ENCODE measurements around the gene MAP2K5.
"Not testable (repeated sequence)": the region's sequence is repeated elsewhere in the genome, so short reads cannot be mapped to it uniquely, and the experiment has no call there.

MAP2K5 gene

DNA sequence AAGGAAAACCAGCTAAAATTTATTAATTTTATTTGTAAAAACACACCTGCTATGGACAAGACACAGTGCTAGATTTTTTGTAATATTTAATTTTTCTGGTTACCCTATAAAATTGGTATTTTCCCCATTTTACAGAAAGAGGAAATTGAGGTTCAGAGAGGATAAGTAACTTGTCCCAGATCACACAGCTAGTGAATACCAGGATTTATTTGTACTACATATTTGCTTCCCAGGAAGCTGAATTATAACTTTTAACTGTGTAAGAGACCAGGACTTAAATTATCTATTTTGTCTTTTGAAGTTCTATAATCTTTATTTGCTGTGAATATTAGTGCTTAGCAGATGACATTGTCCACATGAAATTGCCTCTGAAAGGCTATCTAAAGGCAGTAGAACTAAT is 49.7 kb downstream of the MAP2K5 start:
- no peak for DNase-seq (ENCODE audit: low spot score)
- no peak for FAIRE-seq

DNA sequence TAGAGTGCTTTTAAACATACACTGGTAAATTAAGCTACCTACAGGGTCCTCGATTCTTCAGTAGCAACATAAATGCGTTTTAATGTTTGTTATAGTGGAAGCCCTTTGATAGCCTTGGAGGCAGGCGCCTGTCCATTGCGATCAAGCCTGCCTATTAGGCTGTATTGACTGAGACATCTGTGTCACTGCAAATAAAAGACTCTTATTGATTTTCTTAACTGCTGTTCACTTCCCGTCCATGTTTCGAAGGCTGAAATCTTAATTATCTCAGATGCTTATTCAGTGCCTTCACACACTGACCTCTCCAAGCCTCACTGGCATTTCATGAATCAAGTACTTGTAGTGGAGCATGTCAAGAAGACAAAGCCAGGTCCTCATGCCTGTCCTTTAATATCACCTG is 51.1 kb downstream of the MAP2K5 start:
- FAIRE-seq (no peak), DNase-seq (ENCODE audit: low spot score) (no peak)

DNA sequence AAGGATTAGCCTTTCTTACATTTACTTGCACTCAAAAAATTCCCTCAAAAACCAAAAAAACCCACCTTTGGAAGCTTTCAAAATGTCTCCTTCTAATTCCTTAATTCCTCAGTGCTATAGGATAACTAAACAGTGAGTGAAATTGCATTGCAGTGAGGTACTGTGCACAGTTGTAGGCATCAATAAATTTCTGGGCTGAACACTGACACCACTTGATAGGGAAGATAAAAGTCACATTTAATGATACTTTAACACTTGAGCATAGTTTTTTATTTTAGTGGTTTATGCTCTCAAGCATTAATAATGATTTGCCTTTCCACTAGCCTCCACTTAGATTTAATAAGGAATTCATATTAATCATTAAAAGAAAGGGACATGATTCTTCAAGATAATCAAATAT is 52.3 kb downstream of the MAP2K5 start:
- FAIRE-seq: no peak
- no peak for DNase-seq (ENCODE audit: low spot score)

DNA sequence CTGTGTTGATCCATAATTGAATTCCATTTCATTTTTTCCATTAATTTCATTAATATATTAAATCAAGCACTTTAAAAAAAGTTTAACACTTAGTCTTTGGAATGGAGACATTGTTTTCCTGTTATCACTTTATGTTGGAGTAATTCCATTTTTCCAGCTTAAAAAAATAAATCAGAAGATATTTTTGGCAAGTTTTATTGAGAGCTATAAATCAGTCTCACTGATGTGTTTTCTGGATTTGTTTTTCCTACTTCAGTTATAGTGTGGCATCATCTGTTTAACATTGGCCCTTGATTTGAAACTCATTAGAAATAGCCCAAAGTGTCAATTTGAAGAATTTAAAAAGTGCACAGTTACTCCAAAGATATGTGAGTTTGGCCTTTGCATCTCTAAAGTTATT is 53.1 kb downstream of the MAP2K5 start:
- FAIRE-seq: no peak

GRCh38 chr15:67601073-67601472 is 58.6 kb downstream of the MAP2K5 start:
- FAIRE-seq (no peak), DNase-seq (ENCODE audit: low spot score) (no peak)

More for the DNA sequence above, 53.1 kb downstream of the MAP2K5 start:
- DNase-seq (ENCODE audit: low spot score): no peak

- DNase-seq (ENCODE audit: low spot score) (no peak), FAIRE-seq (no peak)
Measured at GRCh38 chr15:67603063-67603462, 60.6 kb downstream of the MAP2K5 start.

DNA sequence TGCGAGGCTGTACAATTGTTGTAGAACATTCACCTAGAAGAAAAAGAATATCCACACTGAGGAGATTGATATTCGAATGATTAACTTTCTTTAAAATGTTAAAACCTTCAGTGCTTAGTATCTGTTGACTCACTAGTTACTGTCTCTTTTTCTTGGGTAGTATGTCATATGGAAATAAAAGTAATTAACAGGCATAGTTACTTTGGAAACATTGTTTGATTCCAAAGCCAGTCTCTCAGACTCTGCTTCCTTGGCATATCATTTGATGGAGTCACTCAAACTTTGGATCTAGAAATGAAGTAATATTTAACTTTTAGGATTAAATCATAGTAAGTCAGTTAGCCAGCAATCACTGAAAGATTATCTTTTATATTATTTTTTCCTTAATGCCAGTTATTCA is 63.4 kb downstream of the MAP2K5 start:
- DNase-seq (ENCODE audit: low spot score): peak; percentile 22
- no peak for FAIRE-seq

GRCh38 chr15:67606742-67607141 is 64.2 kb downstream of the MAP2K5 start:
- no peak for DNase-seq (ENCODE audit: low spot score)
- no peak for FAIRE-seq

DNA sequence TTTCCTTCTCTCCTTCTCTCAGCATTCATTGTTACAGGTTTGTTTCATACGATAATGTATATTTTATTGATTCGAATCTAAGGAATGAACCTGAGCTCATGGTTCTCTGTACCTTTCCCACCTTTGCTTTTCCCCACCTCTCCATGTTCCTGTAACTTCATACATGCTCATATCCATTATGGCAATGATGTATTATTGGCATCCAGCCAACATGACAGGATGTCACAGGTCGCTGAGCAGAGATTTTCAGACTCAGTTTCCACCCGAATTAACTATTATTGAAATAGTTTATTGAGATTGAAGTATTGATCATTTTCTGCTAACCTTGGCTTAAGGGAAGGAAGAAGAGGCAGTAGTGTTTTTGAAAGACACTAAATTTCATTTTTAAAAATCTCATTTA is 64.8 kb downstream of the MAP2K5 start:
- FAIRE-seq (no peak), DNase-seq (ENCODE audit: low spot score) (no peak)

DNA sequence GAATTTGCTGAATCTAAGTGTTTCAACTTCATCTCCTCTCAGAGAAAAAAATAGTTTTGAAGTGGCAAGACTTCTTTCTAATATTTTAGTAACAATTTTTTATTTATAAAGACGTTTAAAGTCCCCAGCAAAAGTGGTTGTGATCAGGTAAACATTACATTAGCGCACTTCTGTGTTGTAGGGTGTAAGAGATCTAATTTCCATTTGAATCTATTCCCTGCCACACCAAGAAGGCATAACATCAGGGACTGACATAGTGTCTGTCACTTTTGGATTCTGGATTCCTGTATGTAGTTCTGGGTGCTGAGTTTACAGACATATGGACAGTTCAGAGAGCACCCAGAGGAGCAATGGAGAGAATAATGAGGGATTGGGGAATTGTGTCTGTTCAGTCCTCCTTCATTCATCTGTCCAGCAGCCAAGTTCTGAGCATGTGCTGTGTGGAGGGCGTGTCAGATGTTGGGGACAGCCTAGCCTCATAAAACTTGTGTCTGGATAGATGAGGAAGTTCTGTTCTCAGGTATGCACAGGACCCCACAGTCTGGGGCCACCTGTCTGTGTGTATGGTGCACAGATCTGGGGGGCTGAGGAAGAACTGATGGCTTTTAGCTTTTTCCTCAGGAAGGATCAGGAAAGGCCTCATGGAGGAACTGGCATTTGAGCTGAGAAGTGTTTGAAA is 65.6 kb downstream of the MAP2K5 start:
- no peak for DNase-seq (ENCODE audit: low spot score)
- FAIRE-seq: no peak

DNA sequence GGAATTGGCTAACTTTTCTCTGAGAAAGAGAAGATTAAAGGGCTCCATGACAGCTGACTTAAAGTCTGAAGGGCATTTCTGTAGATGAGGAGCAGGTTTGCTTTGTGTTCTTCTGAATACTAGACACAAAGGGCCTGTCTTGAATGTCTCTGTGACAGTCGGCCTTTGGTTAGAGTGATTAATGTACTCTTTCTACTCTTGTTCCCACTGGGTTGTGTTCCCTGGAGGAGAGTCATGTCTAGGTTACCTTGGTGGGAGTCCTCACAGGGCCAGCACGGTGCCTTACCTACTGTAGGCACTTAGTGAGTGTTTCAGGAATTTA is 66.1 kb downstream of the MAP2K5 start:
- DNase-seq (ENCODE audit: low spot score) (no peak), FAIRE-seq (no peak)

- FAIRE-seq (no peak), DNase-seq (ENCODE audit: low spot score) (no peak)
Measured at GRCh38 chr15:67611370-67612369, 69.2 kb downstream of the MAP2K5 start.

DNA sequence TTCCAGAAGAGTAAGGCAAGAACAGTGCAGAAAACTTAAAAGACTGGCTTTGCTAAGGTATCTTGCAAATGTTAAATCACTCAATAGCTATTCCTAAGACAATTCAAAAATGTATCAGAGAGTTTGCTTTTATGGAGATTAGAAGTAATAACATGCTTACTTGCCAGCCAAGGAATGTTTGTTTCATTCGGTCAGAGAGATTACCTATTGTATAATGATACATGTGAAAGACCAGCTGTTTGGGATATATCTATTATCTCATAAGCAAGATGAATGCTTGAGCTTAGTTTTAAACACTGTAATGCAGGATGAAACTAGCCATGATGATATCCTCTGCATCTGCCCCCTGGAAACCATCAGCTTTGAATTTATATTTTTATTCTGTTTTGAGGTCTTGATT is 70.7 kb downstream of the MAP2K5 start:
- no peak for FAIRE-seq
- no peak for DNase-seq (ENCODE audit: low spot score)

DNA sequence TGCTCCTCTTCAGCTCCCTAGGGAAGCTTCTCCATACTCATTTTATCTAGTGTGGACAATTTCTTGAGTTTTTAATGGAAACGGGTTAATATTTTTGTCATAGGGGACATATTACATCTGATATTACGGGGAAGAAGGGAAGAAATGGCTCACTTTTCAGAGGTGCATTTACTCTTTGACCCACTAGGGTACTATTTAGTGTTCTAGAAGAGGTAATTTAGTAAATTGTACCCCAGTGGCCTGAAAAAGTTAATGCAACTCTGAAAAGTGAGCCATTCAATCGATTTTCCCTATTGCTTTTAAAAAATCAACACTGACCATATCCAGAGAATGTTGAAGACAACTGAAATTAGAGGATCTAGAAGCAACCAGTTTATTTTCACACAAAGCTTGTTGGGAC is 71.2 kb downstream of the MAP2K5 start:
- DNase-seq (ENCODE audit: low spot score) (no peak), FAIRE-seq (no peak)

DNA sequence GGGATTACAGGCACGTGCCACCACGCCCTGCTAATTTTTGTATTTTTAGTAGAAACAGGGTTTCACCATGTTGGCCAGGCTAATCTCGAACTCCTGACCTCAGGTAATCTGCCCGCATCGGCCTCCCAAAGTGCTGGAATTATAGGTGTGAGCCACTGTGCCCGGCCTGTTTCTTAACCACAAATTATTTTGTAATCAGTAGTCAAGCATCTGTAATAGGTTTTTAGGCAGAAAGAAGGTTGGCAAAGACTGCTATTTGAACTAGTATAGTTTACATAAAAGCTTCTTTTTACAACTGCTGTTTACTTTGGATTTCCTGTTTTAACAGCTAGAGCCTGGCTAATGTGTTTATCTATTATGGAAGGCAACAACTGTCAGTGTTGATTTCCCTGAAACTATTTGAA is 72.6 kb downstream of the MAP2K5 start:
- not testable (repeated sequence) for FAIRE-seq; DNase-seq (ENCODE audit: low spot score)

- FAIRE-seq (no peak), DNase-seq (ENCODE audit: low spot score) (no peak)
Measured at GRCh38 chr15:67618297-67618696, 75.8 kb downstream of the MAP2K5 start.

- FAIRE-seq (no peak), DNase-seq (ENCODE audit: low spot score) (no peak)
Measured at GRCh38 chr15:67622110-67622509, 79.6 kb downstream of the MAP2K5 start.

GRCh38 chr15:67632261-67632660 is 89.8 kb downstream of the MAP2K5 start:
- FAIRE-seq (no peak), DNase-seq (ENCODE audit: low spot score) (no peak)

DNA sequence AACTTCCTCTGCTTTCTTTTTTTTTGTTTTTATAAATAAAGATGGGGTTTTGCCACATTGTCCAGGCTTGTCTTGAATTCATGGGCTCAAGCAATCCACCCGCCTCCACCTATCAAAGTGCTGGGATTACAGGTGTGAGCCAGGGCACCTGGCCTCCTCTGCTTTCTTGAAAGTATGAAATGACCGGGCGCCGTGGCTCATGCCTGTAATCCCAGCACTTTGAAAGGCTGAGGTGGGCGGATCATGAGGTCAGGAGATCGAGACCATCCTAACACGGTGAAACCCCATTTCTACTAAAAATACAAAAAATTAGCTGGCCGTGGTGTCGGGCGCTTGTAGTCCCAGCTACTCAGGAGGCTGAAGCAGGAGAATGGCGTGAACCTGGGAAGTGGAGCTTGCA is 93.4 kb downstream of the MAP2K5 start:
- FAIRE-seq; DNase-seq (ENCODE audit: low spot score): not testable (repeated sequence)

- DNase-seq (ENCODE audit: low spot score) (no peak), FAIRE-seq (no peak)
Measured at GRCh38 chr15:67639591-67639990, 97.1 kb downstream of the MAP2K5 start.

DNA sequence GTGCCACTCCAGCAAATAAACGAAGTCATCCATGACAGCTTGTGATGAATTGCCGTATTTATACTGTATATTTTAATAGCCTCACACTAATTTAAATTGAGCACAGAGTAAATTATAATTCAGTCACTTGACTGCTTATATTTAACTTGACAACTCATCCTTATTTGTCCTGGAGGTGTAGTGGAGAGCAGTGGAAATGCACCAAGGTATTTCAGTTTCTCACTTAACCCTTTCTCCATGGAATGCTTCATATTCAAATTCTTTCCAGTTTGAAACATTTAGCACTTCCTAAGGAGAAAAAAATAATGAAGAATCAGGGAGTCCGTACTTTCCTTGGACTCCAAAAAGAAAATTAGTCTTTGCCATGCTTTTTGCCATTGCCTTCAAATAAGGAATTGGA is 99.0 kb downstream of the MAP2K5 start:
- DNase-seq (ENCODE audit: low spot score) (no peak), FAIRE-seq (no peak)

GRCh38 chr15:67646847-67647246 is 104.3 kb downstream of the MAP2K5 start:
- DNase-seq (ENCODE audit: low spot score) (no peak), FAIRE-seq (no peak)

DNA sequence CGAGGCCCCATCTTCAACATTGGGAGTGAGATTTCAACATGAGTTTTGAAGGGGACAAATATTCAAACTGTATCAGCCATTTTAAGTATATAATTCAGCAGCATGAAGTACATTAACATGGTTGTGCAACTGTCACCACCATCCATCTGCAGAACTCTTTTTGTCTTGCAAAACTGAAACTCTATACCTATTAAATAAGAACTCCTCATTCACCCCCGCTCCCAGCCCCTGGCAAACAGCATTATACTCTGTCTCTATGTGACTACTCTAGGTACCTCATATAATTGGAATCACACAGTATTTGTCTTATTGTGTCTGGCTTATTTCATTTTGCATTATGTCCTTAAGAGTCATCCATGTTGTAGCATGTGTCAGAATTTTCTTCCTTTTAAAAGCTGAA is 110.1 kb downstream of the MAP2K5 start:
- DNase-seq (ENCODE audit: low spot score) (no peak), FAIRE-seq (no peak)

All from RCC 7860 (cell line).